Brain microvascular endothelial cell (primary cell): ENCODE results near the gene TCOF1.

Experiments
- DNase-seq: peaks from one replicate; pipeline ENCODE4 v3.0.0-alpha.2; 2020
- H3K27ac ChIP-seq: fragments of 250-450 bp; sonication (Bioruptor Pico); 2 replicates; pipeline ENCODE4 v1.5.1; 2020; ENCODE audit warnings: mild to moderate bottlenecking, moderate library complexity
- H3K27me3 ChIP-seq: fragments of 250-450 bp; sonication (Bioruptor Pico); replicated peaks from 2 replicates; pipeline ENCODE4 v1.5.1; 2020; ENCODE audit warnings: mild to moderate bottlenecking
- H3K36me3 ChIP-seq: fragments of 250-450 bp; sonication (Bioruptor Pico); replicated peaks from 2 replicates; pipeline ENCODE4 v1.5.1; 2020; ENCODE audit warnings: mild to moderate bottlenecking
- H3K4me3 ChIP-seq: 2 replicates; pipeline ENCODE4 v1.5.1; 2011; ENCODE audit warnings: low read depth, mild to moderate bottlenecking, control low read depth, low read length, moderate library complexity
- in situ Hi-C: cut with HindIII; loops from 2 replicates; pipeline ENCODE4 v1.10.0; 2017; ENCODE audit warnings: low sequenced_read_pairs, low pct_ligation_motif_present
- TF ChIP-seq, protein P1 (sequence below): IDR thresholded peaks from 2 replicates; pipeline ENCODE4 v1.5.1; 2011; ENCODE audit warnings: low read depth, mild to moderate bottlenecking, moderate library complexity, low read length, control low read depth, inconsistent platforms; ENCODE audit errors: missing control alignments

TCOF1 gene

DNA sequence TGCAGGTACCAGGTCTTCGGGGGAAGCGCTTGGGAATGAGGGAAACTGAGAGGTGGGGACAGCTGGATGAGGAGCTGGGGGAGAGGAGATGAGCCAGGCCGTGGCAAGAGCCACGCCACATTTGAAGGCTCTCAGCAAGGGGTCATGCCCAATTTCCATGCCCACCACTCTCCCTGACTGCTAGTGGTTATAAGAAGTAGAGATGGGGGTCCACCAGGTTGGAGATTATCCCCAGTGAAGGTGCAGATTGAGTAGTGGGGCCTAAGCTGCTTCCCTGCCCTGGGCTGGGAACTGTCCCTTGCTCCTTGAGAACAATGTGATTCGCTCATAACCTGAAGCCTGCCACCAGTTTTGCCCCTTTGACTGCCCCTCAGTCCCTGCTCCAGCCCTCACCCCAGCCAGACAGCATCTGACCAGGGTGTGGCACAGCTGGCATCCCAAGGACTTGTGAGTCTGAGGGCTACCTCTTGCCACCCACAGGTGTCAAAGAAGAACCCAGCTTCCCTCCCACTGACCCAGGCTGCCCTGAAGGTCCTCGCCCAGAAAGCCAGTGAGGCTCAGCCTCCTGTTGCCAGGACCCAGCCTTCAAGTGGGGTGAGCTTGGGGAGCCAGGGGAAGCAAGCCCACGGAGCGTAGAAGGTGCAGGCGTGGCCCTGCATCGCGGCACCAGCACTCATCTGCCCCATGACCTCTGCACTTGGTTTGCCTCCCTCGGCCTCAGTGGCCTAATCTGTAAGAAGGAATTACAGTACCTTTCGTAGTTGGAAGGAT, 33.8 kb downstream of the TCOF1 start:
- TF ChIP-seq, protein P1, sequence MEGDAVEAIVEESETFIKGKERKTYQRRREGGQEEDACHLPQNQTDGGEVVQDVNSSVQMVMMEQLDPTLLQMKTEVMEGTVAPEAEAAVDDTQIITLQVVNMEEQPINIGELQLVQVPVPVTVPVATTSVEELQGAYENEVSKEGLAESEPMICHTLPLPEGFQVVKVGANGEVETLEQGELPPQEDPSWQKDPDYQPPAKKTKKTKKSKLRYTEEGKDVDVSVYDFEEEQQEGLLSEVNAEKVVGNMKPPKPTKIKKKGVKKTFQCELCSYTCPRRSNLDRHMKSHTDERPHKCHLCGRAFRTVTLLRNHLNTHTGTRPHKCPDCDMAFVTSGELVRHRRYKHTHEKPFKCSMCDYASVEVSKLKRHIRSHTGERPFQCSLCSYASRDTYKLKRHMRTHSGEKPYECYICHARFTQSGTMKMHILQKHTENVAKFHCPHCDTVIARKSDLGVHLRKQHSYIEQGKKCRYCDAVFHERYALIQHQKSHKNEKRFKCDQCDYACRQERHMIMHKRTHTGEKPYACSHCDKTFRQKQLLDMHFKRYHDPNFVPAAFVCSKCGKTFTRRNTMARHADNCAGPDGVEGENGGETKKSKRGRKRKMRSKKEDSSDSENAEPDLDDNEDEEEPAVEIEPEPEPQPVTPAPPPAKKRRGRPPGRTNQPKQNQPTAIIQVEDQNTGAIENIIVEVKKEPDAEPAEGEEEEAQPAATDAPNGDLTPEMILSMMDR = no peak
- DNase-seq = no peak
- no peaks in the 10 kb centered on the region for H3K27me3 ChIP-seq
- H3K36me3 ChIP-seq = peaks cover 53% of the 10 kb centered on the region
- no peak overlapping the region for H3K4me3 ChIP-seq
- in situ Hi-C loops = no loop called here
- H3K27ac ChIP-seq = no peak overlapping the region

DNA sequence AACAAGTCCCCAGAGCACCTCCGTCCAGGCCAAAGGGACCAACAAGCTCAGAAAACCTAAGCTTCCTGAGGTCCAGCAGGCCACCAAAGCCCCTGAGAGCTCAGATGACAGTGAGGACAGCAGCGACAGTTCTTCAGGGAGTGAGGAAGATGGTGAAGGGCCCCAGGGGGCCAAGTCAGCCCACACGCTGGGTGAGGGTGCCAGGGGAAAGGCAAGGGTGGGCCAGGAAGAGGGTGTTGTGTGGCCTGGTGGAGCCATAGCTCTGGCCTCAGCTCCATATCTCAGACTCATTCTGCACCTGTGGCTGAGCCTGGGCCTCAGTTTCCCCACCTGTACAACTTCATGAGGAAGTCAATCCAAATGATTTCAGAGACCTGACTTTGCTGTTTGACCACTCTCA, 34.5 kb downstream of the TCOF1 start:
- in situ Hi-C loops = no loop called here
- H3K27me3 ChIP-seq = no peaks in the 10 kb centered on the region
- TF ChIP-seq, protein P1 = no peak
- H3K36me3 ChIP-seq = peaks cover 57% of the 10 kb centered on the region
- no peak overlapping the region for H3K4me3 ChIP-seq
- no peak overlapping the region for H3K27ac ChIP-seq
- DNase-seq = no peak

DNA sequence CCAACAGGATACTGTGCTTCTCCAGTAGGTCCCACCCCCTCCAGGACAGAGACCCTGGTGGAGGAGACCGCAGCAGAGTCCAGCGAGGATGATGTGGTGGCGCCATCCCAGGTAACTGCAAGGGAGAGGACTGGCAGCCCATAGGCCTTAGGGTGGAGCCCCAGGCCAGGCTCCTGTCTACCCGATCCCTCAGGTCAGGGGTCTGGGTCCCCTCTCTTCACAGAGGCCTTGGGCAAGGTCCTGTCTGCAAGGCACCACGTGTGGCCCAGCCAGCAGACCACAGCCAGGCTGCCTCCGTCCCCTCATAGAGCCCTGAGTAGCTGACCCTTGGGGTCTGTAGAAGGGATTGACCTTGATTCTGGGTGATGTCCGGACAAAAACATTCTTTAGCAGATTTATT, 35.2 kb downstream of the TCOF1 start:
- in situ Hi-C loops = no loop called here
- no peak for DNase-seq
- peaks cover 59% of the 10 kb centered on the region for H3K36me3 ChIP-seq
- no peaks in the 10 kb centered on the region for H3K27me3 ChIP-seq
- TF ChIP-seq, protein P1 = no peak
- H3K4me3 ChIP-seq = no peak overlapping the region
- H3K27ac ChIP-seq = no peak overlapping the region

DNA sequence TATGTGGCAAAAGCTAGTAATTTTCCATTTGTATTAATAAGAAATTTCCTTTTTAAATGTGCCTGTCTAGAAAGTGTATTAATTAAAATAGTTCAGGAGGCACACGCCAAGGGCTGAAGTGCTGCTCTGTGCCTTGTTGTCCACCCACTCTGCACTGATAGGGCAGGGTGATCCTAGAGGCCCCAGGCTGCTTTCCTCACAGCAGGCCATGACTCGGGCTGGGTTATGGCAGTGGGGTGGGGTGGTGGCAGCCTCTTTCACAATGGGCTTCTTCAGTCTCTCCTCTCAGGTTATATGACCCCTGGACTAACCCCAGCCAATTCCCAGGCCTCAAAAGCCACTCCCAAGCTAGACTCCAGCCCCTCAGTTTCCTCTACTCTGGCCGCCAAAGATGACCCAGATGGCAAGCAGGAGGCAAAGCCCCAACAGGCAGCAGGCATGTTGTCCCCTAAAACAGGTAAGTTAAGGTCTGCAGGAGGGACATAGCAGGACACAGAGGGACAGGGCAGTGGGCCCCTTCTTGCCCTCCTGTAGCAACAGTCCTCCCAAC, 35.7 kb downstream of the TCOF1 start:
- DNase-seq = no peak
- TF ChIP-seq, protein P1 = no peak
- no peak overlapping the region for H3K27ac ChIP-seq
- H3K4me3 ChIP-seq = no peak overlapping the region
- no peaks in the 10 kb centered on the region for H3K27me3 ChIP-seq
- H3K36me3 ChIP-seq = peaks cover 55% of the 10 kb centered on the region
- in situ Hi-C loops = no loop called here

DNA sequence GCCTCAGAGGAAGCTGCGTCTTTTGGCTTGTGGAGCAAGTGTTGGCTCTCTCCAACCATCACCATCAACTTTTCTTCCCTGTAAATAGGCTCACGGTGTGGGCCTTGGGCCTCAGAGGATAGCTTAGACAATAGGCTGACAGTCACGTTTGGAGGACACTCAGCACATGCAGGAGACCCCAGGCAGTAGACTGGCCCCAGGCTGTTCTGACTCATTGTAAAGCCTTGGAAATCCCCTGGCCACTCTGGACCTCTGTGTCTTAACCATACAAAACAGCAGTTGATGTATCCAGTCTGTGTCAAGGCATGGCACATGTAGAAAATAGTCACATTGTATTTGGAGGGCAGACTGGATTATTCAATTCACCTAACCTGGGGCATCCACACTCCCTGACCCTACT, 36.6 kb downstream of the TCOF1 start:
- H3K27me3 ChIP-seq = no peaks in the 10 kb centered on the region
- peaks cover 48% of the 10 kb centered on the region for H3K36me3 ChIP-seq
- TF ChIP-seq, protein P1 = no peak
- peak; percentile 24 for DNase-seq
- no peak overlapping the region for H3K27ac ChIP-seq
- no peak overlapping the region for H3K4me3 ChIP-seq
- in situ Hi-C loops = no loop called here
